ENCODE measurements around the gene RSPH1. TPM values are rescaled to one million over a fixed set of nuclear protein-coding genes. Genes with fewer than 3 reads are reported as not detected.
A peak's percentile ranks its signal among the peaks of the same experiment; 100 is the strongest.

Gene RSPH1
- total RNA-seq, 1 experiment from 2014 or later = 0.51 TPM

- Histone ChIP-seq H4K20me1 (ENCODE audit: low read length) (no peaks in the 10 kb centered on the region), H3K27ac (ENCODE audit: low read length) (no peak overlapping the region), H3F3A (ENCODE audit: low read length, unreplicated experiment) (no peaks in the 10 kb centered on the region), H2AFZ (ENCODE audit: low read length) (peak overlapping the region; percentile 25; the same call in 1 of the 2 replicates), H3K4me2 (ENCODE audit: low read length) (no peak overlapping the region), H3K36me3 (ENCODE audit: low read depth, low read length) (no peaks in the 10 kb centered on the region), H3K9me2 (replicated peaks; ENCODE audit: low read length) (no peaks in the 10 kb centered on the region), H3K27me3 (ENCODE audit: low read length) (no peaks in the 10 kb centered on the region), H3K9me3 (ENCODE audit: low read length) (no peaks in the 10 kb centered on the region), H3K79me2 (ENCODE audit: low read length) (no peaks in the 10 kb centered on the region), H3K9ac (ENCODE audit: low read length) (no peak overlapping the region), H3K4me3 (ENCODE audit: low read length) (no peak overlapping the region), H3K4me1 (ENCODE audit: insufficient read depth, low read length) (peaks cover 12% of the 10 kb centered on the region)
- POLR2A ChIA-PET (ENCODE audit: unreplicated experiment) = no interaction called here
- ATAC-seq (no peak), DNase-seq (no peak)
- BruUV-seq (replicated peaks) = no TSS peak
- TF ChIP-seq CTCF (conservative IDR thresholded peaks at IDR 0.05; ENCODE audit: low read depth, low read length) (no peak), EZH2phosphoT487 (IDR thresholded peaks at IDR 0.05; ENCODE audit: borderline replicate concordance, low read length) (no peak), EZH2 (IDR thresholded peaks at IDR 0.05; ENCODE audit: low read length, unreplicated experiment) (no peak)
- CTCF ChIA-PET = no interaction called here
- intact Hi-C loops (cut with micrococcal nuclease) = no loop called here
Measured at GRCh38 chr21:42500225-42500624, 4.2 kb upstream of the RSPH1 start.

GRCh38 chr21:42499444-42500112 lies 3.6 kb upstream of the RSPH1 start:
- intact Hi-C loops (cut with micrococcal nuclease) = no loop called here
- no peaks in the 10 kb centered on the region for H3F3A ChIP-seq (ENCODE audit: low read length, unreplicated experiment)
- H3K79me2 ChIP-seq (ENCODE audit: low read length) = no peaks in the 10 kb centered on the region
- DNase-seq (no peak), ATAC-seq (no peak)
- POLR2A ChIA-PET (ENCODE audit: unreplicated experiment) = no interaction called here
- H3K4me3 ChIP-seq (ENCODE audit: low read length) = no peak overlapping the region
- H3K4me1 ChIP-seq (ENCODE audit: insufficient read depth, low read length) = peaks cover 13% of the 10 kb centered on the region
- no peaks in the 10 kb centered on the region for H4K20me1 ChIP-seq (ENCODE audit: low read length)
- CTCF ChIA-PET = no interaction called here
- no TSS peak for BruUV-seq (replicated peaks)
- H3K36me3 ChIP-seq (ENCODE audit: low read depth, low read length) = no peaks in the 10 kb centered on the region
- no peaks in the 10 kb centered on the region for H3K9me2 ChIP-seq (replicated peaks; ENCODE audit: low read length)
- TF ChIP-seq CTCF (conservative IDR thresholded peaks at IDR 0.05; ENCODE audit: low read depth, low read length) = no peak
- no peak for TF ChIP-seq EZH2 (IDR thresholded peaks at IDR 0.05; ENCODE audit: low read length, unreplicated experiment)
- TF ChIP-seq EZH2phosphoT487 (IDR thresholded peaks at IDR 0.05; ENCODE audit: borderline replicate concordance, low read length) = no peak
- H3K27ac ChIP-seq (ENCODE audit: low read length) = no peak overlapping the region
- no peaks in the 10 kb centered on the region for H3K27me3 ChIP-seq (ENCODE audit: low read length)
- no peaks in the 10 kb centered on the region for H3K9me3 ChIP-seq (ENCODE audit: low read length)
- no peak overlapping the region for H3K4me2 ChIP-seq (ENCODE audit: low read length)
- H2AFZ ChIP-seq (ENCODE audit: low read length) = no peak overlapping the region
- no peak overlapping the region for H3K9ac ChIP-seq (ENCODE audit: low read length)

- no peaks in the 10 kb centered on the region for H3K27me3 ChIP-seq (ENCODE audit: low read length)
- H3K9me2 ChIP-seq (replicated peaks; ENCODE audit: low read length) = no peaks in the 10 kb centered on the region
- H3K36me3 ChIP-seq (ENCODE audit: low read depth, low read length) = no peaks in the 10 kb centered on the region
- no peaks in the 10 kb centered on the region for H4K20me1 ChIP-seq (ENCODE audit: low read length)
- H3F3A ChIP-seq (ENCODE audit: low read length, unreplicated experiment) = no peaks in the 10 kb centered on the region
- DNase-seq (no peak), ATAC-seq (no peak)
- no peak overlapping the region for H3K27ac ChIP-seq (ENCODE audit: low read length)
- H3K79me2 ChIP-seq (ENCODE audit: low read length) = no peaks in the 10 kb centered on the region
- no peak overlapping the region for H3K4me3 ChIP-seq (ENCODE audit: low read length)
- H3K4me2 ChIP-seq (ENCODE audit: low read length) = no peak overlapping the region
- H3K9me3 ChIP-seq (ENCODE audit: low read length) = no peaks in the 10 kb centered on the region
- no peak overlapping the region for H2AFZ ChIP-seq (ENCODE audit: low read length)
- no peak overlapping the region for H3K9ac ChIP-seq (ENCODE audit: low read length)
- no TSS peak for BruUV-seq (replicated peaks)
- TF ChIP-seq CTCF (conservative IDR thresholded peaks at IDR 0.05; ENCODE audit: low read depth, low read length) (no peak), EZH2phosphoT487 (IDR thresholded peaks at IDR 0.05; ENCODE audit: borderline replicate concordance, low read length) (no peak), EZH2 (IDR thresholded peaks at IDR 0.05; ENCODE audit: low read length, unreplicated experiment) (no peak)
- CTCF ChIA-PET = no interaction called here
- intact Hi-C loops (cut with micrococcal nuclease) = no loop called here
- peaks cover 13% of the 10 kb centered on the region for H3K4me1 ChIP-seq (ENCODE audit: insufficient read depth, low read length)
- POLR2A ChIA-PET (ENCODE audit: unreplicated experiment) = no interaction called here
Measured at GRCh38 chr21:42498012-42498411, 2.0 kb upstream of the RSPH1 start.
